TTC549 (cell line): ENCODE data around the gene PPP2R1B.
A peak's percentile ranks its signal among the peaks of the same experiment; 100 is the strongest.
"Not testable (repeated sequence)": the region's sequence is repeated elsewhere in the genome, so short reads cannot be mapped to it uniquely, and the experiment has no call there.

Source experiments
- FAIRE-seq: peaks from 2 replicates; lab custom pipeline; 2012; peaks lifted over from hg19 to GRCh38; lab: Jason Lieb, UNC

The PPP2R1B gene

GRCh38 chr11:111782109-111782741 lies 16.0 kb upstream of the PPP2R1B start:
- FAIRE-seq = no peak

GRCh38 chr11:111779118-111779517 lies 12.9 kb upstream of the PPP2R1B start:
- no peak for FAIRE-seq

- no peak for FAIRE-seq
Observed at GRCh38 chr11:111778047-111778558, 11.9 kb upstream of the PPP2R1B start.

- peak; percentile 90 for FAIRE-seq
Observed at GRCh38 chr11:111777094-111778046, 11.2 kb upstream of the PPP2R1B start.

- FAIRE-seq = no peak
Observed at GRCh38 chr11:111776398-111777093, 10.4 kb upstream of the PPP2R1B start.

- FAIRE-seq = no peak
Observed at GRCh38 chr11:111774955-111775710, 8.9 kb upstream of the PPP2R1B start.

GRCh38 chr11:111772535-111772934 lies 6.3 kb upstream of the PPP2R1B start:
- no peak for FAIRE-seq

GRCh38 chr11:111771205-111771604 lies 5.0 kb upstream of the PPP2R1B start:
- not testable (repeated sequence) for FAIRE-seq

GRCh38 chr11:111770581-111771134 lies 4.5 kb upstream of the PPP2R1B start:
- no peak for FAIRE-seq

- no peak for FAIRE-seq
Observed at GRCh38 chr11:111766834-111767142, 599 bp upstream of the PPP2R1B start.

GRCh38 chr11:111765320-111765983 lies 737 bp downstream of the PPP2R1B start:
- FAIRE-seq = no peak

- FAIRE-seq = no peak
Observed at GRCh38 chr11:111764621-111765020, 1.6 kb downstream of the PPP2R1B start.

- FAIRE-seq = no peak
Observed at GRCh38 chr11:111762981-111763643, 3.1 kb downstream of the PPP2R1B start.

GRCh38 chr11:111762526-111762925 lies 3.7 kb downstream of the PPP2R1B start:
- FAIRE-seq = no peak

- no peak for FAIRE-seq
Observed at GRCh38 chr11:111761036-111761435, 5.2 kb downstream of the PPP2R1B start.

- FAIRE-seq = no peak
Observed at GRCh38 chr11:111759778-111760407, 6.3 kb downstream of the PPP2R1B start.

GRCh38 chr11:111759376-111759775 lies 6.8 kb downstream of the PPP2R1B start:
- no peak for FAIRE-seq

- FAIRE-seq = no peak
Observed at GRCh38 chr11:111756097-111756496, 10.1 kb downstream of the PPP2R1B start.

- FAIRE-seq = no peak
Observed at GRCh38 chr11:111749646-111750045, 16.5 kb downstream of the PPP2R1B start.
